Psoas muscle (tissue), 8 donors: ENCODE measurements around the gene STAT1. TPM values are rescaled to one million over a fixed set of nuclear protein-coding genes. Genes with fewer than 3 reads are reported as not detected.
"Not testable (repeated sequence)": the region's sequence is repeated elsewhere in the genome, so short reads cannot be mapped to it uniquely, and the experiment has no call there.

Experiments used
- ATAC-seq, 4 donors: fragments of 200-7000 bp; cut with Tn5 transposase; one replicate each; pipeline ENCODE4 v1.9.1; 2020; ENCODE audit warnings: moderate library complexity in 3 of 4, mild to moderate bottlenecking in 2 of 4
- DNase-seq, 2 donors: peaks; one replicate each; pipeline ENCODE4 v3.0.0-alpha.2; 2020
- H3K27ac ChIP-seq: fragments of 200-600 bp; one replicate; pipeline ENCODE4 v1.8.0; 2022
- H3K27me3 ChIP-seq, 3 donors: fragments of 200-600 bp in 1 of 3; one replicate each; pipeline versions ENCODE4 v1.6.1 to v1.8.0; 2013 to 2022; ENCODE audit warnings: low read length in 2 of 3, mild to moderate bottlenecking in 2 of 3, moderate library complexity in 1 of 3; ENCODE audit not compliant: insufficient read depth in 3 of 3
- H3K36me3 ChIP-seq, 2 donors: fragments of 200-600 bp in 1 of 2; one replicate each; pipeline versions ENCODE4 v1.6.1 to v1.8.0; 2013 to 2022; ENCODE audit warnings: low read depth in 1 of 2, mild to moderate bottlenecking in 1 of 2, moderate library complexity in 1 of 2; ENCODE audit not compliant: insufficient read depth in 1 of 2
- H3K4me1 ChIP-seq: fragments of 200-600 bp; one replicate; pipeline ENCODE4 v1.8.0; 2022
- H3K4me3 ChIP-seq: fragments of 200-600 bp; one replicate; pipeline ENCODE4 v1.8.0; 2022; ENCODE audit warnings: mild to moderate bottlenecking
- H3K9me3 ChIP-seq: fragments of 200-600 bp; one replicate; pipeline ENCODE4 v1.8.0; 2022
- WGBS, 3 donors: extraction: QIAGEN DNeasy Blood & Tissue Kit; methylation state at CpG; one replicate each; pipeline versions ENCODE4 v1.1.6 to v1.1.7; 2013; 5-methylcytosine and 5-hydroxymethylcytosine counted together
- intact Hi-C, 2 donors: fragments of 100-400 bp; cut with DNase I; formaldehyde crosslinking; loops; one replicate each; pipeline versions ENCODE4 v1.11.0 to v1.14.2; 2022
- polyA plus RNA-seq, 3 donors: library from polyadenylated mRNA; stranded (reverse); fragments of 200-250 nt; gene quantifications; one replicate each; pipeline ENCODE4 v1.2.3, GENCODE V29; 2013
- total RNA-seq, 4 donors: library from RNA; stranded (reverse); fragmentation: NEBNext Ultra II Directional in 2 of 4; extraction: Animal tissue kit (Norgen Biotek cat#: 25700) in 2 of 4; gene quantifications; one replicate each; pipeline versions ENCODE4 v1.2.1 to v1.2.4, GENCODE V29; 2021 to 2023
- TF ChIP-seq, protein P1 (sequence below): fragments of 200-600 bp; IDR thresholded peaks from one replicate; pipeline ENCODE4 v1.8.0; 2022; ENCODE audit warnings: antibody characterized with exemption
- donor health status: healthy with polysubstance abuse.
- donor health status: DM: no; HTN: no; CAD: no; lungs with moderate emphysema.
- donor health status: Bipolar disorder and iron deficiency.
- donor health status: healthy.
- donor health status: DM: yes; HTN: yes; CAD: no.
- donor health status: DM: no; HTN: no; CAD: no.
- donor health status: DM: no; HTN: no; CAD: no.
- donor health status: DM: yes; HTN: yes; CAD: no.

STAT1 gene
- total and polyA plus RNA-seq, 7 donors: 14.2 to 49.0 (median 33.2) TPM

DNA sequence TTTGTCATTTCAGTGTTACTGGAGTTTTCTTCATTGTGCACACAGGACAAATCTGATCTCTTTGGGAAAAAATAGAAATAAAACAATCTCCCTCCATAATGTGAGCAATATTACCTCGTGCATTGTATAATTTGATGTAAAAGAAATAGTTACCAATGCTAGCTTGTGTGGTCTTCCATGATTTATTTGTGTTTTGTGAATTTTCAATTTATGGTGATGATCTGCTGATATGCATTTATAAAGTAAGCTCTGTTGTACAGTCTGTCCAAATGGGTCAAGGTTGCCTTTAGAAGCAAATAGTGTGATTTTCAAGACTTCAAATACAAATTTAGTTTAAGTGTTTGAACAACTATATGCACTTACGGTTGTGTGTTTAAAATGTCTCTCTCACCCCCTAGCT, 50.9 kb downstream of the STAT1 start:
- H3K36me3 ChIP-seq: peaks cover 0 to 79% of the 10 kb centered on the region in 2 donors
- TF ChIP-seq, protein P1, sequence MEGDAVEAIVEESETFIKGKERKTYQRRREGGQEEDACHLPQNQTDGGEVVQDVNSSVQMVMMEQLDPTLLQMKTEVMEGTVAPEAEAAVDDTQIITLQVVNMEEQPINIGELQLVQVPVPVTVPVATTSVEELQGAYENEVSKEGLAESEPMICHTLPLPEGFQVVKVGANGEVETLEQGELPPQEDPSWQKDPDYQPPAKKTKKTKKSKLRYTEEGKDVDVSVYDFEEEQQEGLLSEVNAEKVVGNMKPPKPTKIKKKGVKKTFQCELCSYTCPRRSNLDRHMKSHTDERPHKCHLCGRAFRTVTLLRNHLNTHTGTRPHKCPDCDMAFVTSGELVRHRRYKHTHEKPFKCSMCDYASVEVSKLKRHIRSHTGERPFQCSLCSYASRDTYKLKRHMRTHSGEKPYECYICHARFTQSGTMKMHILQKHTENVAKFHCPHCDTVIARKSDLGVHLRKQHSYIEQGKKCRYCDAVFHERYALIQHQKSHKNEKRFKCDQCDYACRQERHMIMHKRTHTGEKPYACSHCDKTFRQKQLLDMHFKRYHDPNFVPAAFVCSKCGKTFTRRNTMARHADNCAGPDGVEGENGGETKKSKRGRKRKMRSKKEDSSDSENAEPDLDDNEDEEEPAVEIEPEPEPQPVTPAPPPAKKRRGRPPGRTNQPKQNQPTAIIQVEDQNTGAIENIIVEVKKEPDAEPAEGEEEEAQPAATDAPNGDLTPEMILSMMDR: no peak
- intact Hi-C loops: no loop called here

DNA sequence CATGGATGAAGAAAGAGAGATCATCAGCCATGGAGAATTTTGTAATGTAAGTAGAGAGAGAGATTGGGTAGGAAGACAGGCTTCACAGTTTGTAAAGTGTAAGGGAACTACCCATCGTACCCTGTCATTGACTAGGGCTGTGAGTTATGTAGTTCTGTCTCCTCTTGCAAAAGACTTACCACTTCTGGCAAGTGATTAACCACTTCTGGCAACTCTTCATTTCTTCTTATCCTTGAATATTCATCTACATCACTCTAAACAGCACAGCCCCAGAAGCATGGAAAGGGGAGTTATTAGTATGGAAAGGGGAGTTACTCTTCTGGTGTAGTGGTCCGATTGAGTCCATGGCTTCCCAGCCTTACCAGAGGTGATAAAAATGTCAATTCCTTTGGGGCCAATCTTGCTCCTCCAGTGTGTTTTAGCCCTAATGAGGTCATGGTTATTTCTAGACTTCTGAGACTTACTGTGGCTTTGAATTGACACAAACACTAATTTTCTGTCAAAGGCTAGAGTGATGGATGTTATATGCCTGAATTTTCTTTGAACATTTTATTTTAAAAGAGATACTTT, 52.0 kb downstream of the STAT1 start:
- peaks cover 0 to 68% of the 10 kb centered on the region in 2 donors for H3K36me3 ChIP-seq
- peaks cover 4% of the 10 kb centered on the region for H3K4me1 ChIP-seq
- ATAC-seq: peak; percentile 52 to 73 (median 66)
- no peak for DNase-seq
- TF ChIP-seq, protein P1: no peak
- H3K27ac ChIP-seq: peak overlapping the region; percentile 10
- no peaks in the 10 kb centered on the region for H3K27me3 ChIP-seq
- 53 to 60% (median 54%) methylated on average over 2 of the region's 2 CpGs for WGBS, 3 donors
- H3K9me3 ChIP-seq: no peaks in the 10 kb centered on the region
- intact Hi-C loops: no loop called here
- no peak overlapping the region for H3K4me3 ChIP-seq

More for the DNA sequence above, 50.9 kb downstream of the STAT1 start:
- DNase-seq (no peak), ATAC-seq (no peak)
- Histone ChIP-seq H3K4me3 (no peak overlapping the region), H3K9me3 (no peaks in the 10 kb centered on the region), H3K4me1 (peaks cover 4% of the 10 kb centered on the region), H3K27me3 (no peaks in the 10 kb centered on the region), H3K27ac (no peak overlapping the region)
- 89 to 93% (median 91%) methylated on average over 2 of the region's 2 CpGs for WGBS, 3 donors

DNA sequence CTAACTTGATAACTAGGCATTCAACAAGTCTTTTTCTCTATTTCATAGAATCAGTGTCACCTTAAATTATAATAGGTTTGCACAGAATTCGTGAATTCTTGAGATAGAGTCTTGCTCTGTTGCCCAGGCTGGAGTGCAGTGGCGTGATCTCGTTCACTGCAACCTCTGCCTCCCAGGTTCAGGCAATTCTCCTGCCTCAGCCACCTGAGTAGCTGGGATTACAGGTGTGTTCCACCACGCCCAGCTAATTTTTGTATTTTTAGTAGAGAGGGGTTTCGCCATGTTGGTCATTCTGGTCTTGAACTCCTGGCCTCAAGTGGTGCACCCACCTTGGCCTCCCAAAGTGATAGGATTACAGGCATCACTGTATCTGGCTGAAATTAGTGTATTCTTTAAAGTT, 52.9 kb downstream of the STAT1 start:
- H3K4me3 ChIP-seq, H3K4me1 ChIP-seq, intact Hi-C loops, H3K27ac ChIP-seq, H3K9me3 ChIP-seq, ATAC-seq, DNase-seq, H3K27me3 ChIP-seq: not testable (repeated sequence)
- peaks cover 0 to 61% of the 10 kb centered on the region in 2 donors for H3K36me3 ChIP-seq
- WGBS, 3 donors: 96 to 98% (median 97%) methylated on average over 5 of the region's 5 CpGs

DNA sequence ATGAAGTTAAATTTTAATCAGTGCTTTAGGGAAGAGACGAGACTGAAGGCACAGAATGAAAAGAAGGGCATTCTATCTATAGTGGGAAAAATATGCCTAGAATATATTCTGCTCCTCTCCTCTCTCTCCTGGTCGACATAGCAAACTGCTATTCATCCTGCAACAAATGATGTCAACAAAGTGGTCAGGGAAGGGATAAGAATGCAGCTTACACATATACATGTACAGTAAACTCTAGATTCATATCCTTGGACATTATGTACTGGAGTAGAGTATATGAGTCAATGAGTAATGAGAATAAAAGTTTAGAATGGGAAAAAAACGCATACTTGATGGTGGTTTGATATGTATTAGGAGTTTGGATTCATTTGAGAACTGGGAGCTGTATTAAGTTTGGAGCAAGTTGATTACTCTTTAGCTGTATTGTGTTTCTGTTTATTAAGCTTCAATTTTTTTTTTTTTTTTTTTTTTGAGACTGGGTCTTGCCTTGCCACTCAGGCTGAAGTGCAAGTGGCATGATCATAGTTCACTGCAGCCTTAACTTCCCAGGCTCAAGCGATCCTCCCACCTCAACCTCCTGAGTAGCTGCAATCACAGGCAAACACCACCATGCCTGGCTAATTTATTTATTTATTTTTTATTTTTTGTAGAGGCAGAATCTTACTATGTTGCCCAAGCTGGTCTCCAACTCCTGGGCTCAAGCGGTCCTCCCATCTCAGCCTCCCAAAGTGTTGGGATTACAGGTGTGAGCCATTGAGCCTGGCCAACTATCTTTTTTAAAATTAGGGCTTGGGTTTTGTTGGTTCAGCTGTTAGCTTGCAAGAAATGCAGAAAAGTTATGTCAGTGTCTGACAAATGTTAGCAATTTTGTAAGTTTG, 53.8 kb downstream of the STAT1 start:
- no peak overlapping the region for H3K4me3 ChIP-seq
- H3K9me3 ChIP-seq: peaks cover 7% of the 10 kb centered on the region
- H3K27me3 ChIP-seq: no peaks in the 10 kb centered on the region
- no peak overlapping the region for H3K27ac ChIP-seq
- TF ChIP-seq, protein P1: no peak
- DNase-seq (no peak), ATAC-seq (no peak)
- intact Hi-C loops: no loop called here
- H3K36me3 ChIP-seq: peaks cover 0 to 52% of the 10 kb centered on the region in 2 donors
- WGBS, 3 donors: 86 to 93% (median 87%) methylated on average over 5 of the region's 5 CpGs
- H3K4me1 ChIP-seq: peaks cover 4% of the 10 kb centered on the region

DNA sequence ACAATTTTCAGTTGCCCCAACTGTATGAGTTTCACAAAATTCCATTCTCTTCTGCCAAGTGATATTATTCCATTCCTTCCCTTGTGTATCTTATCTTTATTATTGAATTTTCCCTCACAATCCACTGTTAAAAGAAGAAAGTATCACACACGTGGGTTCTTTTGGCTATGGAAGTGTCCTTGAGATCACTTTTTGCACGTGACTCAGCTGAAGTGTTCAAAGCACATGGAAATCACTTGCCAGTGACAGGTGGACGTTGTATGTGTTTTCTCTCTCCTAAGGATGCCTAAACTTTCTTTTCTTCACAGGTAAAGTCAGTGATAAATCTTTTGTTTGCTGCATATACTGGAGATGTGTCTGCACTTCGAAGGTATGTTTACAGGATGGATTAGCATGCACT, 60.7 kb downstream of the STAT1 start:
- DNase-seq (no peak), ATAC-seq (no peak)
- no peaks in the 10 kb centered on the region for H3K4me1 ChIP-seq
- intact Hi-C loops: no loop called here
- H3K4me3 ChIP-seq: no peak overlapping the region
- peaks cover 7% of the 10 kb centered on the region for H3K9me3 ChIP-seq
- no peaks in the 10 kb centered on the region for H3K27me3 ChIP-seq
- 46 to 67% (median 57%) methylated on average over 4 of the region's 4 CpGs for WGBS, 3 donors
- H3K27ac ChIP-seq: no peak overlapping the region
- no peaks in the 10 kb centered on the region for H3K36me3 ChIP-seq
- TF ChIP-seq, protein P1: no peak
